ENCODE data around the gene HABP4. TPM values are rescaled to one million over a fixed set of nuclear protein-coding genes. Genes with fewer than 3 reads are reported as not detected.

HABP4 gene
- total RNA-seq, 3 donors from 2014 or later (not counting 1 experiment from before 2014, with no cell fraction given) = 3.0 to 3.9 (median 3.6) TPM

DNA sequence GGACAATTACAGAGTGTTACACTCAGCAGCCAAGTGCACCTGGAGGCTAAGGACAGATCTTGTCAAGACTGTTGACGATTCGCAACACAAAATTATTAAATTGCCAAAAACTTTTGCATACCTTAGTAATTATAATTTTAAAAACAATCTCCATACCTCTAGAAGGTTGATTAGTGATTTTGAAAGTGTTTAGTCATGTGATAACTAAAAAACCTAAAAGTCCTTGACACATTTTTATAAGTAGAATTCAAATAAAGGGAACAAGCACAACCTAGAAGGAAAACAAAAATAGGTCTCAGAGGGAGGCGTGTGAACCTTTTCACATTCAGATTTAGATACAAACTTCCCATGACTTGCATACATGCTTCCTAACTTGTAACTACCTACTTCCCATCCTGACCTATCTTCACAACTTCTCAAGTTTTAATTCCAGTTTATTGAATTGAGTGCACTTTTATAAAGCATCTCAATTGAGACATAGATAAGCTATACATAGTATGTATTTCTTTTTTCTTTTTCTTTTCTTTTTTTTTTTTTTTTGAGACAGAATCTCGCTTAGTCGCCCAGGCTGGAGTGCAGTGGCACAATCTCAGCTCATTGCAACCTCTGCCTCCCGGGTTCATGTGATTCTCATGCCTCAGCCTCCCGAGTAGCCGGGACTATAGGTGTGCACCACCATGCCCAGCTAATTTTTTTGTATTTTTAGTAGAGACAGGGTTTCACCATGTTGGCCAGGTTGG lies 37.6 kb upstream of the HABP4 start:
- peaks cover 20 to 27% of the 10 kb centered on the region in 2 donors for H3K4me1 Mint-ChIP-seq
- no peaks in the 10 kb centered on the region for H3K36me3 Mint-ChIP-seq
- ATAC-seq (no peak), DNase-seq (no peak)
- H3K4me3 Mint-ChIP-seq = no peak overlapping the region
- H3K27ac ChIP-seq (ENCODE audit: low read length) = no peak overlapping the region
- no peak for TF ChIP-seq CTCF (IDR thresholded peaks at IDR 0.05)
- H3K4me1 ChIP-seq (ENCODE audit: control insufficient read depth, insufficient read depth, low read length) = peaks cover 22% of the 10 kb centered on the region
- no peaks in the 10 kb centered on the region for H3K27me3 ChIP-seq (ENCODE audit: control insufficient read depth, insufficient read depth, low read length)
- WGBS (ENCODE audit: insufficient coverage) = 88% methylated on average over 7 of the region's 8 CpGs
- H3K27me3 Mint-ChIP-seq (ENCODE audit: low read depth in 2 of 2) = no peaks in the 10 kb centered on the region
- H3K27ac Mint-ChIP-seq = peak overlapping the region in 1 of 2 donors; percentile 76
- intact Hi-C loops (cut with micrococcal nuclease) = loop anchor here (10.0 kb wide), 1 partner anchor 908 kb away; no protein-coding TSS in a partner anchor
- no peaks in the 10 kb centered on the region for H3K9me3 ChIP-seq (ENCODE audit: control insufficient read depth, insufficient read depth, low read length)
- H3K9me3 Mint-ChIP-seq = no peaks in the 10 kb centered on the region
- no peaks in the 10 kb centered on the region for H3K36me3 ChIP-seq (ENCODE audit: control insufficient read depth, insufficient read depth, low read length)
- H3K4me3 ChIP-seq (ENCODE audit: low read length) = no peak overlapping the region

DNA sequence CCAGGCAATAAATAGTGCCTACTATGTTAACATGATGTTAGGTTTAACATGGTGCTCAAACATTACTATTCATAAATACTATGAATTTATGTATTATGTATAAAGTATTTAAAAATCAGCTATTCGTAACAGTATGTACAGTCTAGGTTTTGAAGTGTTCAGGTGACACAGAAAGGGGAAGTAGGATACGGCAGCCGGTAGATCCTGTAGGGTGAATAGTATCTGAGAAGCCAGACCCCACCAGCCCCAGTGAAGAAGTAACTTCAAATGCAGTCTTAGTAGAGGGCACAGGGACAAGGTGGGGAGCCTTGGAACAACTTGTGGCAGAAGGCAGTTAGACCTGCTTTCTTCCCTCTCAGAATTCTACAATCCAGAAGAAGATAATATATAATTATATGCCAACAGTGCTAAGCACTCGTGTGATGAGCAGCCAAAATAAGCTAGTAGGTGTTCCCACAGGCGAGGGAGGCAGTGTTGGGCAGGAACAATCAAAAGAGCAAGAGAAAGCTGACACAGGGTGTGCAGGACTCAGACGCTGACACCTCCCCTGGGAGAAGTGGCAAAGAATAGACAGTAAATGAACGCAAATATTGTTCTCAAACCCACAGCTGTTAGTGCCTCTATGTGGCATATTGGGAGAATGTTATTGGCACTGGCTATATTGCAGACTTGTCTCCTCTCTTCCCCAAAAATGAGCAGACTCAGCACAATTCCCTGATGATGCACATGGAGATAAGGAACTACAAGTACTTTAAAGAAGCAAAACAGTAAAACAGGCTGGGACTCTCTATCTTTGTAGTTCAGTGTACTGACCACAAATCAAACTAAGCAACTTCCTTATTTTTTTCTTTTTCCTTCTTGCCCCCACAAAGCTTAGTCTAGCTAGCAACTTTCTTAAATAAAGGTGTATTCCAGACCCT lies 36.4 kb upstream of the HABP4 start:
- Histone ChIP-seq H3K9me3 (ENCODE audit: control insufficient read depth, insufficient read depth, low read length) (no peaks in the 10 kb centered on the region), H3K27me3 (ENCODE audit: control insufficient read depth, insufficient read depth, low read length) (no peaks in the 10 kb centered on the region), H3K27ac (ENCODE audit: low read length) (peak overlapping the region; percentile 19), H3K4me1 (ENCODE audit: control insufficient read depth, insufficient read depth, low read length) (peaks cover 25% of the 10 kb centered on the region), H3K36me3 (ENCODE audit: control insufficient read depth, insufficient read depth, low read length) (no peaks in the 10 kb centered on the region), H3K4me3 (ENCODE audit: low read length) (no peak overlapping the region)
- Mint-ChIP-seq H3K27me3 (ENCODE audit: low read depth in 2 of 2) (no peaks in the 10 kb centered on the region), H3K4me3 (peak overlapping the region; percentile 45), H3K9me3 (no peaks in the 10 kb centered on the region), H3K36me3 (no peaks in the 10 kb centered on the region), H3K27ac (peak overlapping the region; percentile 64 to 76), H3K4me1 (peaks cover 20 to 27% of the 10 kb centered on the region in 2 donors)
- no peak for ATAC-seq
- intact Hi-C loops (cut with micrococcal nuclease) = loop anchor here (10.0 kb wide), 1 partner anchor 909 kb away; no protein-coding TSS in a partner anchor
- peak in 1 of 2 donors; percentile 49 for DNase-seq
- 7% methylated on average over 7 of the region's 7 CpGs for WGBS (ENCODE audit: insufficient coverage)
- no peak for TF ChIP-seq CTCF (IDR thresholded peaks at IDR 0.05)

DNA sequence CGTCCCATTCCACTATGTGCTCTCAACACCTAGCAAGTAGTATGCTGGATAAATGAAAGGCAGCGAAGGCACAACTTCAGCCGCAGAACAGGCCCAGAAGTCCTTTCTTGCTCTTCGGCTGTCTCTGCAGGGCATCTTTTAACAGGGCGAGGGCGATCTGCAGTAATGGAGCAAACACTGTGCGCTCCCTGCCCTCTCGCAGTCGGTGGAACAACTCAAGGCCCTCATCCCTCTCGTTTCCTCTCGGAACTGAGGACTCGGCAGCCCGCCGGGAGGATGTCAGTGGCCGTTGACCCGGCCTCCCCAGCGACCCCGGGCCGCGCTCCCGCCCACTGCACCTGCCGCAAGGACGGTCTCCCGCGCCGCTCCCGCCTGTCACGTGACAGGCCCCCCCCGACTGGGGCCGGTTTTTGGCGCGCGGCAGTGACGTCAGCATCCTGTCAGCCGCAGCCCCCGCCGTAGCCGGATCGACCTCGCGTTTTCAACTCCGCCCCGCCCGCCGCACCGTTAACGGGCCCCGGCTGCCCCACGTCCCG lies 32.9 kb upstream of the HABP4 start:
- no peak for TF ChIP-seq CTCF (IDR thresholded peaks at IDR 0.05)
- Histone ChIP-seq H3K27ac (ENCODE audit: low read length) (peak overlapping the region; percentile 88), H3K36me3 (ENCODE audit: control insufficient read depth, insufficient read depth, low read length) (no peaks in the 10 kb centered on the region), H3K9me3 (ENCODE audit: control insufficient read depth, insufficient read depth, low read length) (no peaks in the 10 kb centered on the region), H3K4me3 (ENCODE audit: low read length) (peak overlapping the region; percentile 80), H3K27me3 (ENCODE audit: control insufficient read depth, insufficient read depth, low read length) (no peaks in the 10 kb centered on the region), H3K4me1 (ENCODE audit: control insufficient read depth, insufficient read depth, low read length) (peaks cover 35% of the 10 kb centered on the region)
- peaks cover 31 to 35% of the 10 kb centered on the region in 2 donors for H3K4me1 Mint-ChIP-seq
- WGBS (ENCODE audit: insufficient coverage) = under 1% methylated on average over 50 of the region's 50 CpGs
- DNase-seq (peak; percentile 90 to 94), ATAC-seq (peak; percentile 29 to 40 (median 32))
- no peaks in the 10 kb centered on the region for H3K9me3 Mint-ChIP-seq
- H3K36me3 Mint-ChIP-seq = no peaks in the 10 kb centered on the region
- H3K4me3 Mint-ChIP-seq = peak overlapping the region; percentile 90
- H3K27me3 Mint-ChIP-seq (ENCODE audit: low read depth in 2 of 2) = no peaks in the 10 kb centered on the region
- peak overlapping the region; percentile 92 to 97 for H3K27ac Mint-ChIP-seq
- intact Hi-C loops (cut with micrococcal nuclease) = loop anchor here (2.0 to 10.0 kb wide), 4 partner anchors 35 to 1690 kb away; partner anchors contain the start of genes AOPEP and SLC35D2
